ENCODE data around the gene ALKBH4.

GRCh38 chr7:102449136-102449535, 15.5 kb downstream of the ALKBH4 start:
- TF ChIP-seq ZNF274 (IDR thresholded peaks at IDR 0.05; ENCODE audit: low read depth, low read length) (no peak), YY1 (IDR thresholded peaks at IDR 0.05; ENCODE audit: insufficient read depth, insufficient read length) (no peak), SUZ12 (IDR thresholded peaks at IDR 0.05; ENCODE audit: extremely low read depth, insufficient read depth, insufficient read length) (no peak)
